ENCODE results near the gene NLRP1. TPM values are rescaled to one million over a fixed set of nuclear protein-coding genes. Genes with fewer than 3 reads are reported as not detected.

The NLRP1 gene
- total RNA-seq, 1 donor from 2014 or later: 2.2 TPM

DNA sequence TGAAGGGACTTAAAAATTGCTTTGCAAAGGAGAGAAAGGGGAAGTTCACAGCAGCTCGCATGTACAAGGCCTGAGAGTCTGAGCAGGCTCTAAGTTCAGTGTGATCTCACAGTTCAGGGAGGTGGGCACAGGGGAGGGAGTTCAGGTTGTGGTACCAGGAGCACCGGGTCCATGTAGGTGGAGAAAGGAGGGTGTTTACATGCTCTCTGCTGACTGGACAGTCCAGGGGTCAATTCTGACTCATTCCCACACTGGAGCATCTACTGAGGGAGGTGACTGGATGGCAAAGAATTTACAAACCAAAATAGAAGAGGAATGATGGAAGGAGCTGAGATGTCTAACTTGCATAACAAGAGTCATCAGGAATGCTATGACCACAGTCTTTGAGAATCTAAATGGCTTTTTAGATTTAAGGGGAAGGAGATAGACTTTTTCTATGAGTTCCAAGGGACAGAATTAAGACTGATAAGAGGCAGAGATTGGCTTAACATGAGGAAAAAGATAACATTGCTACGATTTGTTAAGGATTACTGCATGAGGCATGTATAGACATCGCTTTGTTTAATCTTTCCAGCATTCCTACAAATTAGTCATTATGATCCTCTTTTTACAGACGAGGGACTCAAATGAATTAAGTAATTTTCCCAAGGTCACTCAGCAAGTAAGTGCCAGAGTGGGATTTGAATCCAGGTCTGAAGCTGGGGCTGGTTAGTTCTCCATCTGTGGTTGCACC lies 68.1 kb downstream of the NLRP1 start:
- peak; percentile 10 to 84 for DNase-seq (ENCODE audit: low read depth in 2 of 2)

DNA sequence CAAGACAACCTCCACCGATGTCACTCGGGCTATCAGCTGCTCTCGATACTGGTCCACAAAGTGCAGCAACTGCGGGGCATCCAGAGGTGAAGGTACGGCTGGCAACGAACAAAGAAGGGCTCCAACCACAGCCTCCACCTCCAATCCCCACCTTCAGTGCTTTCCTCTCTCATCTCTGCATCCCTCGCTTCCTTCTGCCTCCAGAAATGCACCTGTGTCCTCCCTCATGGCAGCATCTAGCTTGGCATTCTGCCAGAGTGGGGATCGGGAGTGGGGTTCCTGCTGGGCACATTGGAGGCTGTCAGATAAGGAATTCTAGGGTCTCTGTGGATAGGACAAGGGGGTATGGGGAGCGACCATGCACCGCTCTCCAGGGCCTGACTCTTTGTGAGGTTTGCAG lies 69.3 kb downstream of the NLRP1 start:
- no peak for DNase-seq (ENCODE audit: low read depth in 2 of 2)

DNA sequence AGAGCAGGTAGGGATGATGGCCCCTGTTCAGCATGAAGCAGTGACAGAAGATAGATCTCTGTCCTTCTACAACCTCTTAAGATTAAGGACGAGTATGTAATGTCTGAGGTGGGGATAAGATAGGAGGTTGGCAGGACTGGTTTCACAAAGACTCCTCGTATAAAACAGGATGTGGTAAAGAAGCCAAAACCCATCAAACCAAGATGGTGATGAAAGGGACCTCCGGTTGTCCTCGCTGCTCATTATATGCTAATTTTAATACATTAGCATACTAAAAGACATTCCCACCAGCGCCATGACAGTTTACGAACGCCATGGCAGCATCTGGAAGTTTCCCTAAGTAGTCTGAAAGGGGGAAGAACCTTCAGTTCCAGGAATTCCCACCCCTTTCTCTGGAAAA lies 70.7 kb downstream of the NLRP1 start:
- no peak for DNase-seq (ENCODE audit: low read depth in 2 of 2)

DNA sequence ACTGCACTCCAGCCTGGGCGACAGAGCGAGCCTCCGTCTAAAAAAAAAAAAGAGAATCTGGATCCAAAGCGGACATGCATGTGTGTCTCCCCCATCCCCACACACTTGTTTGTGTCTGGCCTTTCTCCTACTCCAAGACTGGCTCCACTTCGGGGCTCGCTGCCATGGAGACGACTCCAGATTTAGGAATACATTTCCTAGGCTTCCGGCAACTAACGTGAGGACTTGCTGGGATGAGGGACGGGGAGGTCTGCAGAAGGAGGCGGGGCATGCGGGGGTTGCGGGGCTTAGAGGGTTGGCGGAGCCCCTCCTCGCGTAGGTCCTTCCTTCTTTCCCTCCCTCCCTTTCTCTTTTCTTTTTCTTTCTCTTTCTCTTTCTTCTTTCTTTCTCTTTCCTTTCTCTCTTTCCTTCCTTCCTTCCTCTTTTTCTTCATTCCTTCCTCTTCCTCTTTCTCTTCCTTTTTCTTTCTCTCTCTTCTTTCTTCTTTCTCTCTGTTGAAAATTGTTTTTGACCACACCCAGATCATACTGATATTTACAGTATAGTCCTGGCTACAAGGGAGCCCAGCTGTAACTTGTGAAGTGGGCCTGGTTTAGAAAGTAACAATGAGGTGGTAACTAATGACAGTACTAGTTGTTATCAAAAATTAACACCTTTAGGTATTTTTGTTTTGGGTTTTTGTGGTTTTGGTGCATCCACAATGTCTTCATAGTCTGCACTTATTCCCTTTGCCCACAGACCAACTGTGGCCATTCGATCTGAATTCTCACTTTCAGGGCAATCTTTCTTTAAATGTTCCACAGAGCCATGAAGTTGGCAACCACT lies 72.7 kb downstream of the NLRP1 start:
- no peak for DNase-seq (ENCODE audit: low read depth in 2 of 2)

DNA sequence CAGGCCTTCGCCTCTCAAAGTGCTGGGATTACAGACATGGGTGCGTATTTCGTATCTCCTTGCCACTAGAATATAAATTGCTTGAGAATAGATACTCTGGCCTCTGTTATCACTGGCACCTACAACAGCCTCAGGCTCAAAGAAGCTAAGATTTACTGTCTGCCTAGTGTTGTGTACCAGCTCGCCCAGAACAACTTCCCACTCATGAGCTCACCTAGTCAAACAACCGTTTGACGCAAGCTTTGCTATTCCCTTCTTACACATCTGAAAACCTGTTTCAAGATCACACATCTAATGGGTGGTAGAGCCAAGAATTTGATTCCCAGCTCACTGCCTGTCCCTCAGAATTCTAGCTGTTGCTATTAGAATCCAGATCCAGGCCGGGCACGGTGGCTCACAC lies 73.5 kb downstream of the NLRP1 start:
- DNase-seq (ENCODE audit: low read depth in 2 of 2): no peak

DNA sequence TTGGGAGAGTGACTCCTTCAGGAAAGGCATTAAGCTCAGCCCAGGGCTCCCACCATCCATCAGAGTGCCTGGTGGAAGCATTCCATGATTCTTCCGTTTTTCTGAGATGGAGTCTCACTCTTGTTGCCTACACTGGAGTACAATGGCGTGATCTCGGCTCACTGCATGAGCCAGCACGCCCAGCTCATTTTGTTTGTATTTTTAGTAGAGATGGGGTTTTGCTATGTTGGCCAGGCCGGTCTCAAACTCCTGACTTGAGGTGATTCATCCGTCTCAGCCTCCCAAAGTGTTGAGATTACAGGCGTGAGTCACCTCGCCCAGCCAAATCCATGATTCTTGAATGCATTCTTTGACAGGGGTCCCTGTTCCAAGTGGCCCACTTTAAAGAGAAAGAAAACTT lies 74.8 kb downstream of the NLRP1 start:
- DNase-seq (ENCODE audit: low read depth in 2 of 2): peak in 1 of 2 donors; percentile 55

DNA sequence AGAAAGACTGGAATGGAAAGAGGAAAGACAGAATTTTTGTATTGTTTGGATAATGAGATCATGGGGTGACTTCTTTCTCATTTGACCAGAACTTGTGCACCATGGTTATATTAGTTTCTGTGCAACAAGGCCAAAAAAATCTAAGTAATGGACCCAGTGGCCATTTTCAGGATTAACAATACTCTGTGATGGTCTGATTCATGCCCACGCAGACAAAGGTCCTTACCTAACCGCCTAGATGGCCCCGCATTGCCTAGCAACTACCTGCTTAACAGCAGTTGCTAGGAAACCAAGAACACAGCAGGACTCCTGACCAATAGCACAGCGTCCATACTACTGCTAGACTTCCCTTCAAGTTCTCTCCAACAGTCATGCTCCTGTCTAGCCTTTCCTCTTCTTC lies 75.5 kb downstream of the NLRP1 start:
- DNase-seq (ENCODE audit: low read depth in 2 of 2): peak in 1 of 2 donors; percentile 28

DNA sequence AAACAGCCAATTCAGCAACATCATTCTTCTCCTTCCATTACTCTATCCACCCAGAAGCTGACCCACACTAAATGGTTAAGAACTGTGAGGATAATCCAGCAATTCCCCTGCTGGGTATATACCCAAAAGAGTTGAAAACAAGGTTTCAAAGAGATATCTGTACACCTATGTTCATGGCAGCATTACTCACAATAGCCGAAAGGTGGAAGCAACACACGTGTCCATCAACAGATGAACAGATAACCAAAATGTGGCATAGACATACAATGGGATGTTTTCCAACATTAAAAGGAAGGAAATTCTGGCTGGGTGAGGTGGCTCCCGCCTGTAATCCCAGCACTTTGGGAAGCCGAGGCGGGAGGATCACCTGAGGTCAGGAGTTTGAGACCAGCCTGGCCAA lies 78.0 kb downstream of the NLRP1 start:
- peak in 1 of 2 donors; percentile 79 for DNase-seq (ENCODE audit: low read depth in 2 of 2)

DNA sequence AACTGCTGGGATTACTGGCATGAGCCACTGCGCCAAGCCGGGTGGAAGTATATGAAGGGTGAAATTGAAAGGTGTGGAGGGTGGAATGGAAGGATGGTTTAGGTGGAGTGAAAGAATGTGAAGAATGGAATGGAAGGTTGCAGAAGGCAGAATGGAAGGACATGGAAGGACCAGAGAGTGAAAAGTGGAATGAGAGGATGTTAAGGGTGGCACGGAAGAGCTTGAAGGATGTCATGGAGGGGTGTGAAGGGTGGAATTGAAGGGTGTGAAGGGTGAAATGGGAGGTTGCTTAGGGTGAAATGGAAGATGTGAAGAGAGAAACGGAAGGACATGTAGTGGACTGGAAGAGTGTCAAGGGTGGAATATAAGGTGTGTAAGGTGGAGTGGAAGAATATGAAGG lies 81.8 kb downstream of the NLRP1 start:
- DNase-seq (ENCODE audit: low read depth in 2 of 2): no peak

DNA sequence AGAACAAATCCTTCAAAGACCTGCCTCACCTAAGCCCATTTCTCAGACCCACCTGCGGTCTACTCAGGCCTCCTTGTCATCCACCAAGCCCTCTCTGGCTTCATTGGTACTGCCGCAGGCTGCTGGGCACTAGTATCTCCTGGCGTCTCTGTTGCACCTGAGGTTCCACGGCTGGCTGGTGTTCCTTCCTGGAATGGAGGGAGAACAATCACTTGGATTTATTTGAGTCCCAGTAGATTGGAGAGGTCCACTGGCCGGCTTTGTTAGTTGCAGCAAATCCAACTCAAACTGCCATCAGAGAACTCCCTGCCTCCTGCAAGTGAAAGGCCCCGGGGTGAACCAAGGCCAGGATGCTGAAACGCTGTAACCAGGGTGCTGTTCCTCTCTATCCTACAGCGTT lies 82.6 kb downstream of the NLRP1 start:
- DNase-seq (ENCODE audit: low read depth in 2 of 2): no peak

DNA sequence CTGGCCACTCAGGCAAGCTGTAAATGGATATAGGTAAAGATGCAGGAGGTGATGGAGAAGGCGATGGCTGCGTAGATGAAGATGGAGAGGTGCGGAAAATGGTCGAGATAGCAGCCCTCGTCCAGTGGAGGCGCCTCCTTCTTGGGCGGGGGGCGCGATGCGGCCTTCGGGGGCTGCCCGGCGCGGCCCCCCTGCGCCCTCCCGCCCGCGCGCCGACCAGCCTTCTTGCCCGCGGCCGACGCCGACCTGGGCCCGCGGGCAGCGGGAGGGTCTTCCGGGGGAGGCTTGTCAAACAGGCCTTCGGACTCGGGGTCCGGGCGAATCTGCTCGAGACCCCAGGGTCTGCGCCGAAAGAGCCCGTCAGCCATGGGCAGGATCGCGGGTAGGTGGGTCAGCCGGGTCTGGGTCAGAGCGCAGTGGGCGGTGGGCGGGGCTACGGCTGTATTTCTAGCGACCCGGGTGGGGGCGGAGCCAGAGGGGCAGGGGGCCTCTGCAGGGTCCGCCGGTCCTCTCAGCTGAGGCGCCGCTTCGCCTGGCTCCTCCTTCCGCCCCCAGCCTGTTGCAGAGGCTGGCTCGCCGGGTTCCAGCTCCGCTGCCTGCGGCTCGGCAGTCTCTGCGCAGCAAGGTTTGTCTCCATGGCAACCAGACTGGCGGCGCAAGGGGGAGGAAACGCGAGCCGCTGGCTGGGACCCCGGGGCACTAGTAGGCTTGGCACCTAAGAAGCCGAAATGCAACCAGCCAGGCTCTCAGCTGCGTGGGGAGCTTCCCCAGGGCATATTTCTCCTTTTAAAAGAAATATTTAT lies 83.5 kb downstream of the NLRP1 start:
- peak; percentile 61 to 83 for DNase-seq (ENCODE audit: low read depth in 2 of 2)

DNA sequence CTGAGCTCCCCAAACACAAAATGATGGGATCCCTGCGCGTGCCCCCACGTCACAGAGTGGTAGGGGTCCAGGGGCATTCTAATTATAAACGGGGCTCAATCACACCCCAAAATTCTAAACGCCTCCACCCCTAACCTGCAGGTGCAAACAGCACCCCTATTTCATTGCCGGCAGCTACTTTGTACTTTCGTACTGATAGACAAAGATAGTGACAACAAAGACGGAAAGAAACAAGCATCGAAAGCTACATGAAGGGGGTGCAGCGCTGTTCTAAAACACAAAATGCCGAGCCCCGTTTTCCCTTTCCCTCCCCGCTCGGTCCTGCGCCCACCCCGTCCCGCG lies 84.1 kb downstream of the NLRP1 start:
- no peak for DNase-seq (ENCODE audit: low read depth in 2 of 2)

DNA sequence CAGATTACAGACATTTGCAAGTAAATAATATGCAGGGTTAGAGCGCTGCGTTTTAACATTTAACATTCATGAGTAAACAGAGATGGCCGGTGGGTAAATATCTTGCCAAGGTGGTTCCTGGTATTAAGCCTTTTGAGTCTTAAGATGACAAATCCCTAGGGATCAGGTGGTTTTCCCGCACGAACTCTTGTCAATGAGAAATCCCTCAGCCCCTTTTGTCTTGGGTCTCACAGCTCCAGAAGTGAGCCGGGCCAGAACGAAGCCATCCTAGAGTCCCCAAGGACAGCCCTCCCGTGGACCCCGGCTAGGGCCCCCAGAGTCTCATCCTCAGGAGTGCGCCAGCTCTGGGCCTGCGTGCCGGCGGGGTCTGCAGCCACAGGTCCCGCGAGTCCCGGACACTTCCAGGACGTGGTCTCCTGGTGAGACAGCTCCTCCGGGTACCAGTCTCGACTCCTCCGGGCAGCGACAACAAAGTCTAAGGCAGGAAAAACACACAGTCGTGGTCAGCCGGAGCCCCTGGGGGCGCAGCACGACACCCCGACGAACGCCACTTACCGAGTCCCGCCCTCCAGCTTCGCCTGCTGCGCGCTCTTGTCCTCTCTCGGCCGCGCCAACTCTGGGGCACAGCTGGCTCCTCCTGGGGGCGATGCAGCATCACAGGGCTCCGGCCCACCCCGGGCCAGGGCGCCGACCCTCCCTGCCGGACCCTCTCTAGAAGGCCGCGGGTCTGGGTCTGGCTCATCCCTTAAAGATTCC lies 84.7 kb downstream of the NLRP1 start:
- no peak for DNase-seq (ENCODE audit: low read depth in 2 of 2)

DNA sequence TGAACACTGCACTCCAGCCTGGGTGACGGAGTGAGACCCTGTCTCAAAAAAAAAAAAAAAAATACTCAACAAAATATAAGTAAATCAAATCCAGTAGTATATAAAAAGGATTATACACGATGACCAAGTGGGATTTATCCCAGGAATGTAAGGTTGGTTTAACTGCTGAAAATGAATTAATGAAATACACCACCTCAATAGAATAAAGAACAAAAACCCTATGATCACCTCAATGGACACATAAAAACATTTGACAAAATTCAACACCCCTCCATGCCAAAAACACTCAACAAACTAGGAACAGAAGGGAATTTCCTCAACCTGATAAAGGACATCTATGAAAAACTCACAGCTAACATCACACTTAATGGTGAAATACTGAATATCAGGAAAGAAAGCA lies 91.3 kb downstream of the NLRP1 start:
- DNase-seq (ENCODE audit: low read depth in 2 of 2): no peak

DNA sequence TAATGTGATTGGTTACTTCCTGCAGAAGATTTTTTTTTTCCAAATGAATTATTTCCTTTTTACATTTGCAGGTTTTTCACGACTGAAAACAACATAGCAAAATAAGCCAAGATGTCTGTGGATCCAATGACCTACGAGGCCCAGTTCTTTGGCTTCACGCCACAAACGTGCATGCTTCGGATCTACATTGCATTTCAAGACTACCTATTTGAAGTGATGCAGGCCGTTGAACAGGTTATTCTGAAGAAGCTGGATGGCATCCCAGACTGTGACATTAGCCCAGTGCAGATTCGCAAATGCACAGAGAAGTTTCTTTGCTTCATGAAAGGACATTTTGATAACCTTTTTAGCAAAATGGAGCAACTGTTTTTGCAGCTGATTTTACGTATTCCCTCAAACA lies 95.6 kb downstream of the NLRP1 start:
- DNase-seq (ENCODE audit: low read depth in 2 of 2): no peak

DNA sequence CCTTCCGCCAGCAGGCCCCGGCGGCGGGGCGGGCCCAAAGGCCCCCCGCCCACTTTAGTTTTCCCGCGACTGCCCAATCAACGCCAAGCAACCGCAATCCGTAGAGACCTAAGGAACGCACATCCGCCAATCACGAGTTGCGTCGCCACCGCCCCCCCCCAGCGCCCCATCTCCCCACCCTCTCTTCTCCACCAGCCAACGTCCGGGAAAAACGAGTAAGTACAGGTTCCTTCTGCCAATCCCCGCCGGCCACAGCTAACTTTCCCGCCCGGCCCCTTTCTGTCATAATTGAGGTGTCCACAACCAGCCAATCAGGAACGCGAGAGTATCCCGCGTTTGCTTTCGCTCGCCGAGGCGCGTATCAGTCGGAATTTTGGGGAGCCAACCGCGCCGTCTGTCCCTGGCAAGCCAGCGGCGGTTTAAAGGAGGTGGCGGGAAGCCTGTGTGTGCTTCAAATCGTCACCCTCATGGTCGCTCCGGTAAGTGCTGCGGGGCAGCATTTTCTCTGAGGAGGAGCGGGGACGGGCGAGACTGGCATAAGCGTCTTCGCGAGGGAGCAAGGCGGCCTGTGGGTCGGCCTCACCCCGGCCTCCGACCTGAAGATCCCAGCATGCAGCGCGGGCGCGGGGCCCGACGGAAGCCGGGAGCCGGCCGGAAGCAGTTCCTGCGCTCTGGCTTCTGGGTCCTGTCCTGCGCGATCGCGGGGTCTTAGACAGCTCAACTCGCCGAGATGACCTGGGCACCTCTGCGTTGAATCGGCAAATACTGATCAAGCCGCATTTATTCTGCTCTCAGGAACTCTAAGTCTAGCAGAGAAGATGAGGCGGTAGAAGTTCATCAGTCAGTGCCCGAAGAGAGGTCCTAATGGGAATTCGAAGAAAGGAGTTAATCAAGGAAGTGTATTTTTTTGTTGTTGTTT lies 97.8 kb downstream of the NLRP1 start, which contains the start of gene MIS12:
MIS12 (plus strand) TSS at position 361 of the 919 bp plus-strand sequence. CDS start 2,297 bp downstream, outside the sequence.
- DNase-seq (ENCODE audit: low read depth in 2 of 2): peak; percentile 99

DNA sequence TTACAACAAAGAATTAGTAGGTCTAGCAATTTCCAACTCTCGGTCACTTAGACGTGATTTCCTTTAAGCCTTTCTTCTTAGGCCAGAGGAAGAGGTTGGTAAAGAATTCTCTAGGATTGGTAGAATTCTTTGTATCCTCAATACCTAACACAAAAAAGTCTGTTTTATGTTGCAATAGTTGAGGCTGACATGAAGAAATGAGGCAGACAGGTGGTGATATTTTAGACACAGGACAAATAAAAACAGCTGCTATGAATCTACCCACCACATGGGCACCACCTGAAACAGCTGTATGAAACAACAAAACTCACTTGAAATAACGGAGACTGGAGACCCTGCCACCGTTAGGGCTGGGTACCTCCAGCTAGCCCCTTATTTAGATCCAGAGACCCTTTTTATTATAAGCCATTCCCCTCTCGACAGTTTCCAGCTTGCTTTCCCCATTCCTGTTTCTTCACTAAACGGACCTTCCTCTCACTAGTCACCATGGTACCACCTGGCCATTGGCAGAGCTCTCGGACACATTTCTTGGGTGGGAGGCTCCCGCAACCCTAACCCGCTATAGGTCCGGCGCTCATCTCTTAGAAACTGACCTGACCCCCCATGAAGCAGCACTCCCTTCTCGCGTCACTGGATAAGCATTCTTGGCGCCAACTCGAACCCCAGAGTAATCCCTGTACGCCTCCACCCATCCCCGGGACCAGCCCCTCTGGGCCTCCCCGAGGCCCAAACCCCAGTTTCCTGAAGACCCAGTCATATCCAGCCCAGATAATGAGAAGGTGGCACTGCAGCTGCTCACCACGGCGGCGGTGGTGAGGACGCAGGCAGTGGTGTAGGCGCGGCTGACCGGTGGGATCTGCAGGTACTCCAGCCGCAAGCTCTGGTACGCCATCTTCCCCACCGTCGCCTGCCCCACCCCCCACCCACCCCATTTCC lies 98.8 kb downstream of the NLRP1 start, which contains the start of gene DERL2:
DERL2 (minus strand) TSS at position 909 of the 936 bp plus-strand sequence; CDS start at position 892, 17 bp downstream.
- DNase-seq (ENCODE audit: low read depth in 2 of 2): peak in 1 of 2 donors; percentile 24

DNA sequence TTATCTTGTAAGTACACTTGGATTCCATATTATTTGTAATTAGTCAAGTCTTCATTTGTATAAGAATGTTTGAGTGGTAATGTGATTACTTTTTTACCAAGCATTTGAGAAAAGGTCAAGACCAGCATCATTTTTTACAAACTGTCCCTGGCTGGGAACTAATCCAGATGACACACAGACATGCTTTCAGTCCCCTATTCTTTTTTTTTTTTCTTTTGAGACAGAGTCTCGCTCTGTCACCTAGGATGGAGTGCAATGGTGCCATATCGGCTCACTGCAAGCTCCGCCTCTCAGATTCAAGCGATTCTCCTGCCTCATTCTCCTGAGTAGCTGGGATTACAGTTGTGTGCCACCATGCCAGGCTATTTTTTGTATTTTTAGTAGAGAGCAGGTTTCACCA lies 102.9 kb downstream of the NLRP1 start:
- DNase-seq (ENCODE audit: low read depth in 2 of 2): no peak

DNA sequence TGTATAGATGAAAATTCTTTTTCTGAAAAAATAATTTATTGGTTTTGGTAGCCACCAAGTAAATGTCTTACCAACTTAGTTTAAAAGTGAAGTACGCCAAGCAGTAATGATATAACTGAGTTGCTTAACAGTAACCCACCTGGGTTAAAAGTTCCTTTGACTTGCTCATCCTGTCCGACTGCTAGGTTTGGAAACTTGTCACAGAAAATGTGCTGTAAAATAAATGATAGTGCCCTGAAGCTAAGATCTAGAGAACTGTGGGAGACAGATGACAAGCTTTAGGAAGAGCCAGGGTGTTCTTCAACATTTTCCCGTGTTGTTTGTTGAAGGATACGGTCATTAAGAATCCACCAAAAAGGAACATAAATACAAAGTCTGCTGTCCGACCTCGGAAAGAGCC lies 103.3 kb downstream of the NLRP1 start:
- DNase-seq (ENCODE audit: low read depth in 2 of 2): no peak
